ENCODE results near the gene EXOC6B.

- TF ChIP-seq POLR2A (IDR thresholded peaks at IDR 0.05; ENCODE audit: low read depth, low read length) (no peak), SPI1 (IDR thresholded peaks at IDR 0.05; ENCODE audit: low read depth, low read length) (no peak), POLR2AphosphoS5 (IDR thresholded peaks at IDR 0.05; ENCODE audit: low read depth, low read length) (no peak), TAF1 (IDR thresholded peaks at IDR 0.05; ENCODE audit: low read depth, low read length) (no peak), POU2F2 (IDR thresholded peaks at IDR 0.05; ENCODE audit: low read depth, low read length) (no peak)
Observed at GRCh38 chr2:72625366-72625765, 200.5 kb downstream of the EXOC6B start.

Measured in GM12891 (cell line).